ENCODE data around the gene SFTA2.
"Not testable (repeated sequence)": the region's sequence is repeated elsewhere in the genome, so short reads cannot be mapped to it uniquely, and the experiment has no call there.

Gene SFTA2

DNA sequence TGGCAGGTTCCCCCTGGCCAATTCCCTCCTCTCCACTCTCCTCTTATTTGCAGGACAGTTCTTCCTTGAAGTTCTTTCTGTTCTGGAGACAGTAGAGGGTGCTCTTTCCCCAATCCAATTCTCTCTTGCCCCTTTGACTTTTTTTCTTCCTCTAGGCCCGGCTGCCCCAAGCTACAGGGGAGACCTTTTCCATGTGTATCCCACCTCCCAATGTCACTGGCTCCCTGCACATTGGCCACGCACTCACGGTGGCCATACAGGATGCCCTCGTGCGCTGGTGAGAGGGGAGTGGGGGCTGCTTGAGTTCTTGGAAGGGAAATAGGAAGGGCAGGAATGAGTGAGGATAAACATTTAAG is 16.4 kb downstream of the SFTA2 start:
- no peak overlapping the region for H3K27ac ChIP-seq
- H3K9me3 ChIP-seq = no peaks in the 10 kb centered on the region
- H3K4me1 ChIP-seq (ENCODE audit: control insufficient read depth in 1 of 2, insufficient read depth in 1 of 2, low read depth in 1 of 2, low read length in 1 of 2) = peaks cover 15 to 16% of the 10 kb centered on the region in 2 experiments
- H3K36me3 ChIP-seq = peaks cover 30% of the 10 kb centered on the region
- TF ChIP-seq CTCF (IDR thresholded peaks at IDR 0.05) = no peak
- H3K27me3 ChIP-seq = no peaks in the 10 kb centered on the region
- no peak overlapping the region for H3K4me3 ChIP-seq (ENCODE audit: low read depth in 1 of 2, low read length in 1 of 2)

DNA sequence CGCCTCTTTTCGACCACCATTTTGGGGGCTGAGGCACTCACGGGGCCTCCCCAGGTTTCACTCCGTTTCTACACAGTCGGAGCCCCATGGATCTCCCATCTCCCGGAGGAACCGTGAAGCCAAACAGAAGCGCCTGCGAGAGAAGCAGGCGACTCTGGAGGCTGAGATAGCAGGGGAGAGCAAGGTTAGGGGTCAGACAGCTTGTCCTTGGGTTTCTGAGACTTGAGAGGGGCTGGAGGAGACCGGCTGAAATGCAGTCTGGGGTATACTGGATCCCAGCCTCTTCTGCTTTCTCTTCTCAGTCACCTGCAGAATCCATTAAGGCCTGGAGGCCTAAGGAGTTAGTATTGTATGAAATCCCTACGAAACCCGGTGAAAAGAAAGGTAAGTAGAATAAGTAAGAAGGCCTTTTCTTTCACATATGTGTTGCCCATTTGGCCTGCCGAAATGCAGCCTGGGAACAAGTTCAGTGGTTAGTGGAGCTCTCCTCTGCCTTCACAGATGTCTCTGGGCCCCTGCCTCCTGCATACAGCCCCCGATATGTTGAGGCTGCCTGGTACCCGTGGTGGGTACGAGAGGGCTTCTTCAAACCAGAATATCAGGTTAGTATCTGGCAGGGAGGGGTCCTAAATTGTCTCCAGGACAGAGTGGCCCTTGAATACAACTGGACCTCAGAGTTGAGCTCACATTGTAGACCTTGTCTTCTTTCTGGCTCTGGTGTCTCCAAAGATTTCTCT is 16.9 kb downstream of the SFTA2 start:
- Histone ChIP-seq H3K27me3 (no peaks in the 10 kb centered on the region), H3K4me1 (ENCODE audit: control insufficient read depth in 1 of 2, insufficient read depth in 1 of 2, low read depth in 1 of 2, low read length in 1 of 2) (peaks cover 15 to 16% of the 10 kb centered on the region in 2 experiments), H3K27ac (no peak overlapping the region), H3K36me3 (peaks cover 28% of the 10 kb centered on the region), H3K9me3 (no peaks in the 10 kb centered on the region), H3K4me3 (ENCODE audit: low read depth in 1 of 2, low read length in 1 of 2) (peak overlapping the region; percentile 75 to 92)
- no peak for TF ChIP-seq CTCF (IDR thresholded peaks at IDR 0.05)

GRCh38 chr6:30914076-30914853 is 17.7 kb downstream of the SFTA2 start, which contains the start of gene VARS2:
TSS of gene VARS2 (plus strand) at chr6:30914238. CDS start at chr6:30914837, 599 bp downstream.
- no peaks in the 10 kb centered on the region for H3K9me3 ChIP-seq
- peak within 1 kb of the TSS; percentile 75 to 92 for H3K4me3 ChIP-seq (ENCODE audit: low read depth in 1 of 2, low read length in 1 of 2)
- H3K4me1 ChIP-seq (ENCODE audit: control insufficient read depth in 1 of 2, insufficient read depth in 1 of 2, low read depth in 1 of 2, low read length in 1 of 2) = peaks cover 15 to 16% of the 10 kb centered on the region in 2 experiments
- H3K27ac ChIP-seq = peak within 1 kb of the TSS; percentile 35
- peak; percentile 39 for TF ChIP-seq CTCF (IDR thresholded peaks at IDR 0.05)
- H3K27me3 ChIP-seq = no peaks in the 10 kb centered on the region
- H3K36me3 ChIP-seq = peaks cover 23% of the 10 kb centered on the region

GRCh38 chr6:30913721-30914075 is 18.3 kb downstream of the SFTA2 start:
- peaks cover 22% of the 10 kb centered on the region for H3K36me3 ChIP-seq
- H3K27ac ChIP-seq = peak overlapping the region; percentile 35
- no peaks in the 10 kb centered on the region for H3K9me3 ChIP-seq
- no peaks in the 10 kb centered on the region for H3K27me3 ChIP-seq
- peak overlapping the region; percentile 75 to 92 for H3K4me3 ChIP-seq (ENCODE audit: low read depth in 1 of 2, low read length in 1 of 2)
- no peak for TF ChIP-seq CTCF (IDR thresholded peaks at IDR 0.05)
- peaks cover 17 to 18% of the 10 kb centered on the region in 2 experiments for H3K4me1 ChIP-seq (ENCODE audit: control insufficient read depth in 1 of 2, insufficient read depth in 1 of 2, low read depth in 1 of 2, low read length in 1 of 2)

- no peak for TF ChIP-seq CTCF (IDR thresholded peaks at IDR 0.05)
- H3K4me3 ChIP-seq (ENCODE audit: low read depth in 1 of 2, low read length in 1 of 2) = peak overlapping the region in 1 of 2 experiments; percentile 75
- H3K27ac ChIP-seq = no peak overlapping the region
Measured at GRCh38 chr6:30912746-30913520, 19.0 kb downstream of the SFTA2 start.

GRCh38 chr6:30910473-30910872 is 21.5 kb downstream of the SFTA2 start:
- H3K4me3 ChIP-seq (ENCODE audit: low read depth in 1 of 2, low read length in 1 of 2) = not testable (repeated sequence)
- peaks cover 27 to 29% of the 10 kb centered on the region in 2 experiments for H3K4me1 ChIP-seq (ENCODE audit: control insufficient read depth in 1 of 2, insufficient read depth in 1 of 2, low read depth in 1 of 2, low read length in 1 of 2)

More at GRCh38 chr6:30912746-30913520, 19.0 kb downstream of the SFTA2 start:
- Histone ChIP-seq H3K36me3 (peaks cover 20% of the 10 kb centered on the region), H3K9me3 (no peaks in the 10 kb centered on the region), H3K27me3 (no peaks in the 10 kb centered on the region), H3K4me1 (ENCODE audit: control insufficient read depth in 1 of 2, insufficient read depth in 1 of 2, low read depth in 1 of 2, low read length in 1 of 2) (peaks cover 23 to 24% of the 10 kb centered on the region in 2 experiments)

More at GRCh38 chr6:30910473-30910872, 21.5 kb downstream of the SFTA2 start:
- not testable (repeated sequence) for H3K27ac ChIP-seq, H3K9me3 ChIP-seq, H3K27me3 ChIP-seq
- peaks cover 18% of the 10 kb centered on the region for H3K36me3 ChIP-seq

Measured in neutrophil (primary cell).